D721Med (cell line): ENCODE data around the gene SERINC2.
"Not testable (repeated sequence)": the region's sequence is repeated elsewhere in the genome, so short reads cannot be mapped to it uniquely, and the experiment has no call there.

Experiments
- DNase-seq: peaks from one replicate; pipeline ENCODE4 v3.0.0; 2011; ENCODE audit warnings: low spot score; ENCODE audit not compliant: insufficient read length
- FAIRE-seq: peaks from 2 replicates; lab custom pipeline; 2011; peaks lifted over from hg19 to GRCh38; lab: Jason Lieb, UNC
- CTCF ChIP-seq: IDR thresholded peaks from 2 replicates; pipeline ENCODE4 v1.5.1; 2012; ENCODE audit warnings: mild to moderate bottlenecking, control low read depth; ENCODE audit not compliant: insufficient read depth; ENCODE audit errors: missing control alignments

The SERINC2 gene

GRCh38 chr1:31383967-31384366 is 29.0 kb upstream of the SERINC2 start:
- TF ChIP-seq CTCF, result no peak
- DNase-seq (no peak), FAIRE-seq (no peak)

- DNase-seq, FAIRE-seq: not testable (repeated sequence)
These were observed 26.3 kb upstream of the SERINC2 start for GRCh38 chr1:31386576-31387243.

GRCh38 chr1:31387612-31388011 is 25.4 kb upstream of the SERINC2 start:
- TF ChIP-seq CTCF, result no peak
- FAIRE-seq (no peak), DNase-seq (no peak)

GRCh38 chr1:31389616-31390015 is 23.4 kb upstream of the SERINC2 start:
- no peak for DNase-seq
- FAIRE-seq, result no peak
- no peak for TF ChIP-seq CTCF

GRCh38 chr1:31390071-31390470 is 22.9 kb upstream of the SERINC2 start:
- DNase-seq (no peak), FAIRE-seq (no peak)
- TF ChIP-seq CTCF, result no peak

- FAIRE-seq (no peak), DNase-seq (no peak)
- no peak for TF ChIP-seq CTCF
These were observed 19.6 kb upstream of the SERINC2 start for GRCh38 chr1:31393463-31393862.

GRCh38 chr1:31394584-31395193 is 18.3 kb upstream of the SERINC2 start:
- FAIRE-seq, result no peak
- peak; percentile 73 for TF ChIP-seq CTCF
- peak; percentile 71 for DNase-seq
